Activated naive CD8-positive, alpha-beta T cell treated with anti-CD3 and anti-CD28 coated beads for 36 hours (primary cell): ENCODE results near the gene AATK. TPM values are rescaled to one million over a fixed set of nuclear protein-coding genes. Genes with fewer than 3 reads are reported as not detected.
A peak's percentile ranks its signal among the peaks of the same experiment; 100 is the strongest.

Experiments used
- DNase-seq: peaks from one replicate; pipeline ENCODE4 v3.0.0; 2021
- H3K27ac Mint-ChIP-seq: one replicate; pipeline ENCODE4 v1.8.0; 2022; ENCODE audit warnings: mild to moderate bottlenecking, moderate library complexity, mixed read lengths
- H3K27me3 Mint-ChIP-seq: one replicate; pipeline ENCODE4 v1.8.0; 2022; ENCODE audit warnings: mild to moderate bottlenecking, mixed read lengths
- H3K36me3 Mint-ChIP-seq: one replicate; pipeline ENCODE4 v1.8.0; 2021; ENCODE audit warnings: mild to moderate bottlenecking, mixed read lengths
- H3K4me1 Mint-ChIP-seq: one replicate; pipeline ENCODE4 v1.8.0; 2021; ENCODE audit warnings: mixed read lengths
- H3K4me3 Mint-ChIP-seq: one replicate; pipeline ENCODE4 v1.8.0; 2022; ENCODE audit warnings: mild to moderate bottlenecking, moderate library complexity, mixed read lengths
- H3K9me3 Mint-ChIP-seq: one replicate; pipeline ENCODE4 v1.8.0; 2022; ENCODE audit warnings: mixed read lengths
- total RNA-seq, 2 experiments: library from RNA; stranded (reverse); gene quantifications; one replicate each; pipeline ENCODE4 v1.2.3, GENCODE V29; 2021

The AATK gene
- total RNA-seq, 2 experiments from 2014 or later: 0.21 to 0.26 TPM

DNA sequence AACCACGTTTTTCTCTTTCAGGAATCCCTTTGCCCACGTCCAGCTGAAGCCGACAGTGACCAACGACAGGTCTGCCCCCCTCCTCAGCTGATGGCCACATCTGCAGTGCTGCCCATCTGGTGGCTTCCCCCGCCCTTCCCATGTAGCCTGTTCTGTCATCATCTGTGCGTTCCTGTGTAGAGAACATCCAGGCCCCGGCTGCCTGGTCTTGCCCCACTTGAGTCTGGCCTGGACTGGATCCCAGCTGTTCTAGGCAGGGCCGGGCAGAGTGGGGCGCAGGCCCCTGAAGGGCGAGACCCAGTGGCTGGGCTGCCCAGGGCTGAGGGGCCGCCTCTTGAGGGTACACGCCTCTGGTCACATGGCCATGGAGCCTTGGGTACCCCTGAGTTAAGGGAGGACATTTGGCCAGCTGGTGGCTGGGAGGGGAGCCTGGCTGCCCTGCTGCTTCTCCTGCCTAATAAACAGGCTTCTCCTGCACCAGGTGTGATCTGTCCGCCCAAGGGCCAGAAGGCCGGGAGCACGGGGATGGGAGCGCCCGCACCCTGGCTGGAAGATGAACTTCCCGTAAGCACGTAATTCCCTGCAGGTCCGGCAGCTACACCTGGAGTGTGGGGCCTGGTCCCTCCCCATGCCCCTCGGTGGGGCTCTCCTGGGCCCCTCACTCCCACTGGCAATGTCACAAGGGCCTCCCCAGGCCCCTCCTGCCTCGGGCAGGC lies 50.1 kb downstream of the AATK start:
- Mint-ChIP-seq H3K4me3 (no peak overlapping the region), H3K36me3 (no peaks in the 10 kb centered on the region), H3K27me3 (no peaks in the 10 kb centered on the region), H3K9me3 (no peaks in the 10 kb centered on the region), H3K4me1 (peaks cover 2% of the 10 kb centered on the region), H3K27ac (no peak overlapping the region)
- no peak for DNase-seq

DNA sequence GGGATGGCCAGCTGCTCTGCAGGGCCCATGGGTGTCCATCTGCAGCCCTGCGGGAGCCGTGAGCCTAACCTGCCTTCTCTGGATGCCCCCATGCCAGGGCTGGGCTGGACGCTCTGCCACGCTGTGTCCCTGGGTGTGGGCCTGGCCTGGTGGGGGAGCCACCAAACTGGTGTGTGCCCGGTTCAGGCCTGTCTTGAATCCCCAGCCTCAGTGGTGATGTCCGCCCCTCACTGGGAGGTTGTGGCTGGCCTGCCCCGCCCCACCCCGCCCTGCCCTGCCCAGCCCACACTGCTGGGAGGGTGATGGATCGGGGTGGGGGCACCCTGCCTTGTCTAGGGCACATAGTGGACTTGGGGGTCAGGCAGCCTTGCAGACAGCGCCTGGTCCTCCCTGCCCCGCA lies 50.8 kb downstream of the AATK start:
- Mint-ChIP-seq H3K4me1 (peaks cover 2% of the 10 kb centered on the region), H3K4me3 (no peak overlapping the region), H3K27me3 (no peaks in the 10 kb centered on the region), H3K36me3 (no peaks in the 10 kb centered on the region), H3K9me3 (no peaks in the 10 kb centered on the region), H3K27ac (no peak overlapping the region)
- no peak for DNase-seq

DNA sequence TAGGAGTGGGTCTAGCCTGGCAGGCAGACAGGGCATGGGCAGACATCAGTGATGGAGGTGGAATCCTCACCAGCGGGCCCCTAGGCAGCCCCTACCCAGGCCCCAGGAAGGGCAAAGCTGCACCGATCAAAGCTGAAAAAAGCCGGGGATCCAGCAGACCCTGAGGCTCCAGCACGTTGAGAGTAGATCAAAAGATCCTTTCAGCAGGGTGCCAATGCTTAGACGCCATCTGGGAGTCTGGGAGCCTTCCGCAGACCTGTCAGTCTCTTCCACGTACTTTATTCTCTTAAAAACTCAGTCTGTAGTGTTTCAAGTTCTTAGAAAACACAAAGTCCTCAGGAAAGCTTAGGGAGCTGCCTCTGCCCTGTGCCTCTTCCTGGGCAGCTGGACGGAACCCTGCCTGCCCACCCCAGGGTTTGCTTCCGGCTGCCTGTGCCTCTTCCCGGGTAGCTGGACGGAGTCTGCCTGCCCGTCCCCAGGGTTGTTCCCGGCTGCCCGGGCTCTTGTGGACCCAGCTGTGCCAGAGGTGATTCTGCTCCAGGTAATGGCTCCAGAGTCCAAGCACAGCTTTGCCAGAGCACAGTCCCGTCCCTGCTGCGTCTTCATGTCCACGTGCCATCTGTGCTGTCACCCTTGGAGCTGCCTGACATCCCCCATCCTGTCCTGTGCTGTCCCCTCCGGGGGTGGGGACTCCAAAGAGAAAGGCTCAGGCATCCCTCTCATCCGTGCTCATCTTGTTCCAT lies 51.5 kb downstream of the AATK start:
- Mint-ChIP-seq H3K4me3 (no peak overlapping the region), H3K9me3 (no peaks in the 10 kb centered on the region), H3K27me3 (no peaks in the 10 kb centered on the region), H3K4me1 (peaks cover 5% of the 10 kb centered on the region), H3K36me3 (no peaks in the 10 kb centered on the region), H3K27ac (no peak overlapping the region)
- DNase-seq: no peak

- Mint-ChIP-seq H3K36me3 (no peaks in the 10 kb centered on the region), H3K27me3 (no peaks in the 10 kb centered on the region), H3K9me3 (no peaks in the 10 kb centered on the region), H3K27ac (no peak overlapping the region), H3K4me1 (peaks cover 3% of the 10 kb centered on the region), H3K4me3 (no peak overlapping the region)
- no peak for DNase-seq
Observed at GRCh38 chr17:81113158-81113724, 52.8 kb downstream of the AATK start.

DNA sequence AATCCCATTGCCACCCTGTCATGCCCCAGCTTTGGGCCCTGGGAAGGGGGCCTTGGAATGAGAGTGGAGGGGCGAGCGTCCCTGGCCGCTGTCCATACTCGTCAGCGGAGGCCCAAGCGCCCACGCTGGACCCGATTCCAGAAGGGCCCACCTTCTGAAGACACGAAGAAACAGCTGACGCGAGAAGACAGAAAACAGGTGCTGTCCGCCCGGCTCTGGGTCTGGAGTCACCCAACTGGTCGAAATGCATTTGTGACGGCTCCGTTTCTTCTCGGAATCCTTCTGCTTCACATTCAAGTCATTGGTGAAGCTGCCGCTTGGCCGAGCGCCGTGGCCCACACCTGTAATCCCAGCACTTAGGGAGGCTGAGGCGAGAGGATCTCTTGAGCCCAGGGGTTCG lies 53.6 kb downstream of the AATK start:
- Mint-ChIP-seq H3K4me1 (peaks cover 3% of the 10 kb centered on the region), H3K27me3 (no peaks in the 10 kb centered on the region)

DNA sequence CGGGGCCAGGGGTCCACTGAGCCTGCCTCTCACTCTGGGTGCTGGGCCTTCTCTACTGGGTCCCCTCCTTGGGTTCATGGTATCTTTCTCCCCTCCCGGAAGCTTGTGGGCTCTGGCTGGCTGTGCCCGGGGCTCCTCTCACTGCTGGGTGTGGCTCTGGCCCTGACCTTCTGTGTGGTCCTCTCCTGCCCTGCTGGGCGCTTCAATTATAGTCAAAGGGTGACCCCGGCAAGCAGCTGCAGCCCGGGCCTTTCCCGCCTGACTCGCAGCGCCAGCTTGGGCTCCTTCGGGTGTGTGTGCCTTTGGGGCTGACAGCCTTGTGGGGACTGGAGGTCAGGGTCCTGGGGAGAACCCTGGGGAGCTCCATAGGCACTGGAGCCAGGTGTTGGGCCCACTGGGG lies 55.0 kb downstream of the AATK start:
- Mint-ChIP-seq H3K4me1 (peaks cover 3% of the 10 kb centered on the region), H3K4me3 (no peak overlapping the region), H3K36me3 (no peaks in the 10 kb centered on the region), H3K27me3 (no peaks in the 10 kb centered on the region), H3K9me3 (no peaks in the 10 kb centered on the region), H3K27ac (no peak overlapping the region)
- DNase-seq: no peak

More for the DNA sequence above, 53.6 kb downstream of the AATK start:
- Mint-ChIP-seq H3K36me3 (no peaks in the 10 kb centered on the region), H3K9me3 (no peaks in the 10 kb centered on the region), H3K4me3 (no peak overlapping the region), H3K27ac (no peak overlapping the region)
- no peak for DNase-seq

GRCh38 chr17:81110488-81111040 lies 55.5 kb downstream of the AATK start:
- no peak overlapping the region for H3K4me3 Mint-ChIP-seq
- no peak overlapping the region for H3K27ac Mint-ChIP-seq
- H3K36me3 Mint-ChIP-seq: no peaks in the 10 kb centered on the region
- DNase-seq: no peak
- H3K27me3 Mint-ChIP-seq: no peaks in the 10 kb centered on the region
- H3K4me1 Mint-ChIP-seq: peaks cover 3% of the 10 kb centered on the region
- H3K9me3 Mint-ChIP-seq: no peaks in the 10 kb centered on the region

DNA sequence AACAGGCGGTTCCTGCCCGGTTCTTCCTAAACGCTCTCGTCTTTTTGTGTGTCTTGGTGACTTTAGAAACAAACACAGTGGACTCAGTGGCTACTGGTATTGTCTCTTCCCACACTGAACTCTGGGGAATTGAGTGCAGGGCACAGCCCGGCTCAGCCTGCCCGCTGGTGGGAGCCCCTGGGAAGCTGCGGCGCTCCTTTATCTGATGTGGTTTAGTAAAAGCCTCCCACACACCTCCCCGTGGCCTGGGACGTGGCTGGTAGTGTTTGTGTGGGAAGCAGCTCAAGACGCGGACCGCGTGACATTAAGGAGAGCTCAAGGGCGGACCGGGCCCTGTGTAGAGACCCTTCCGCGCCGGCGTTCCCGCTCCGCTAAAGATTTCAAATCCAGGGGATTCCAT lies 56.1 kb downstream of the AATK start:
- Mint-ChIP-seq H3K36me3 (no peaks in the 10 kb centered on the region), H3K27me3 (no peaks in the 10 kb centered on the region)
- no peak for DNase-seq

DNA sequence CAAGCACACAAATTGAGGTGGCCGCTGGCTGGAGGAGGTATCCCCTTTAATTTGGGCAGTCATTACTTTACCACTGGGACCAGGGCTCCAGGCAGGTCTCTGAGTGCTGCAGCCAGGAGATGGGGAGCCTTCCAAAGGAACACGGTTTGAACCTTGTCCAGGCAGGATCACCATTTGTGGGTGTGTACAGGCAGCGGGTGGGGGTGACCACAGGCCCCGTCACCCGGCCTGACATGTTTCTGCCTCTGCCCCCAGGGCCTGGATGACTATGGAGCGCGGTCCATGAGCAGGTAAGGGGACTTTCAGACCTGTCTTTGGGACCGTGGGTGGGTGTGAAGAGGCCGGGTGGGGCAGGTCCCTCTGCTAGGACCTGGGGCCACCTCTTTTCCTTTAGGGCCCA lies 57.8 kb downstream of the AATK start:
- no peak overlapping the region for H3K27ac Mint-ChIP-seq
- no peak overlapping the region for H3K4me3 Mint-ChIP-seq
- no peaks in the 10 kb centered on the region for H3K27me3 Mint-ChIP-seq
- H3K4me1 Mint-ChIP-seq: peaks cover 3% of the 10 kb centered on the region
- H3K36me3 Mint-ChIP-seq: no peaks in the 10 kb centered on the region
- no peaks in the 10 kb centered on the region for H3K9me3 Mint-ChIP-seq
- no peak for DNase-seq

More for the DNA sequence above, 56.1 kb downstream of the AATK start:
- Mint-ChIP-seq H3K4me3 (no peak overlapping the region), H3K27ac (no peak overlapping the region), H3K9me3 (no peaks in the 10 kb centered on the region), H3K4me1 (peaks cover 3% of the 10 kb centered on the region)

- Mint-ChIP-seq H3K27me3 (no peaks in the 10 kb centered on the region), H3K27ac (no peak overlapping the region), H3K36me3 (no peaks in the 10 kb centered on the region), H3K4me1 (peaks cover 3% of the 10 kb centered on the region), H3K9me3 (no peaks in the 10 kb centered on the region), H3K4me3 (no peak overlapping the region)
- no peak for DNase-seq
Observed at GRCh38 chr17:81106716-81107115, 59.3 kb downstream of the AATK start.

DNA sequence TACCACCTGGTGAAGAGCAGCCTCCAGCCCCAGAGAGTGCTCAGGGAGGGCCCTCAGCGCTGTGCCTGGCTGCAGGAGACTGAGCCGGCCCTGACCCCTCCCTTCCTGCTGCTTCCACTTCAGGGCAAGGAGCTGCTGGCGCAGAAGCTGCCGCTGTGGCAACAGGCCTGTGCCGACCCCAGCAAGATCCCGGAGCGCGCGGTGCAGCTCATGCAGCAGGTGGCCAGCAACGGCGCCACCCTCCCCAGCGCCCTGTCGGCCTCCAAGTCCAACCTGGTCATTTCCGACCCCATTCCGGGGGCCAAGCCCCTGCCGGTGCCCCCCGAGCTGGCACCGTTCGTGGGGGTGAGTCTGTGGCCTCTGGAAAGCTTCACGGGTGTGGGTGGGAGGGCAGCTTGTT lies 62.6 kb downstream of the AATK start:
- H3K27ac Mint-ChIP-seq: no peak overlapping the region
- no peak overlapping the region for H3K4me3 Mint-ChIP-seq
- no peaks in the 10 kb centered on the region for H3K27me3 Mint-ChIP-seq
- H3K4me1 Mint-ChIP-seq: peaks cover 1% of the 10 kb centered on the region
- no peaks in the 10 kb centered on the region for H3K9me3 Mint-ChIP-seq
- no peaks in the 10 kb centered on the region for H3K36me3 Mint-ChIP-seq
- no peak for DNase-seq

DNA sequence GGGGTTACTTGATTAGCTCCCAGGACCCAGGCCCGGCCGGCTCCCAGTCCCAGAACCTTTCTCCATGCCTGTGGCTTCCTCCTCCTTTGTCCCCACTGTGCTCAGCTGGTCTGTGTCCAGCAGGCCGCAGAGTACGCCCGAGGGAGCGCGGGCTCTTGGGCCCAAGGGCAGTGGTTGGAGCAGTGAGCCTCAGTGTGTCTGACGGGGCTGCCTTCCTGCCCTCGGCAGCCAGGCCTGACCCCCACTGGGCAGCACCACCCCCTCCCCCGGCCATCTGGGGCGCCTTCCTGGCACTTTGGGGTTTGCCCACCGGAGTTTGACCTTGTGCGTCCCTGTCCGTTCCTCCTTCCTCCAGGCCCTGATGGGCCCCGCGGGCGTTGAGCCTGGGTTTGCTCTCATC lies 63.2 kb downstream of the AATK start:
- Mint-ChIP-seq H3K27ac (no peak overlapping the region), H3K9me3 (no peaks in the 10 kb centered on the region), H3K4me3 (no peak overlapping the region), H3K4me1 (peaks cover 3% of the 10 kb centered on the region), H3K36me3 (no peaks in the 10 kb centered on the region), H3K27me3 (no peaks in the 10 kb centered on the region)
- DNase-seq: no peak

- no peak overlapping the region for H3K4me3 Mint-ChIP-seq
- H3K27ac Mint-ChIP-seq: no peak overlapping the region
- H3K36me3 Mint-ChIP-seq: no peaks in the 10 kb centered on the region
- no peak for DNase-seq
- no peaks in the 10 kb centered on the region for H3K9me3 Mint-ChIP-seq
- H3K4me1 Mint-ChIP-seq: peaks cover 5% of the 10 kb centered on the region
- H3K27me3 Mint-ChIP-seq: no peaks in the 10 kb centered on the region
Observed at GRCh38 chr17:81102352-81102751, 63.7 kb downstream of the AATK start.

- Mint-ChIP-seq H3K4me1 (peaks cover 8% of the 10 kb centered on the region), H3K36me3 (no peaks in the 10 kb centered on the region), H3K9me3 (no peaks in the 10 kb centered on the region), H3K4me3 (no peak overlapping the region), H3K27ac (no peak overlapping the region), H3K27me3 (no peaks in the 10 kb centered on the region)
- DNase-seq: peak; percentile 93
Observed at GRCh38 chr17:81101614-81102306, 64.3 kb downstream of the AATK start.

- Mint-ChIP-seq H3K36me3 (no peaks in the 10 kb centered on the region), H3K27me3 (no peaks in the 10 kb centered on the region), H3K4me3 (no peak overlapping the region), H3K9me3 (no peaks in the 10 kb centered on the region), H3K27ac (no peak overlapping the region), H3K4me1 (peaks cover 14% of the 10 kb centered on the region)
- DNase-seq: no peak
Observed at GRCh38 chr17:81100668-81101067, 65.4 kb downstream of the AATK start.
